Measurements from ENCODE around the gene CHAT. TPM values are rescaled to one million over a fixed set of nuclear protein-coding genes. Genes with fewer than 3 reads are reported as not detected.

The CHAT gene
- total and polyA plus RNA-seq, 12 donors, result not detected

DNA sequence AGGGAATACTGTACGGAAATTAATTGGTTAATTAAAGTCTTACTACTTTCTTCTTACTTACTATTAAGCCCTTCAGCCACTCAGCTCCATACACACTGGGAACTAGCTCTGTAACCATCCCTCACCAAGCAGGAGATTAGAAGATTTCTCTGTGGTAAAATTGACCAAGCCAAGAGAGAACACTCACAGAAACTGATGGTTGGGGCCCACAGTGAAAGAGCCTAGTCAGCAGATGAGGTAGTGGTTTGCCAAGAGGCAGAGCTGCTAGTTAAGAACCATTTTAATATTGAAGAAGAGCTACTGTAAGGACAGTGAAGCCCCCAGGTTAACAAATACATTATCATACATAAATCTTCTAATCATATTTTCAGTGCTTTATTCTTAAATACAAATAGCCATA, 43.8 kb downstream of the CHAT start:
- DNase-seq (no peak), ATAC-seq (no peak)
- no peaks in the 10 kb centered on the region for H3K36me3 ChIP-seq
- H3K4me3 ChIP-seq, result no peak overlapping the region
- H3K27me3 ChIP-seq, result peaks cover 0 to 28% (median 6%) of the 10 kb centered on the region in 7 donors
- no peak overlapping the region for H3K27ac ChIP-seq
- no peaks in the 10 kb centered on the region for H3K4me1 ChIP-seq
- 74 to 88% methylated on average over 1 of the region's 1 CpG for WGBS, 2 donors
- H3K9me3 ChIP-seq, result peaks cover 0 to 27% (median 5%) of the 10 kb centered on the region in 11 donors
- intact Hi-C loops (cut with DNase I), result no loop called here
- no peak for TF ChIP-seq CTCF (IDR thresholded peaks at IDR 0.05)

GRCh38 chr10:49661140-49661856, 47.5 kb downstream of the CHAT start:
- Histone ChIP-seq H3K4me1 (no peaks in the 10 kb centered on the region), H3K27me3 (peaks cover 0 to 8% (median 0%) of the 10 kb centered on the region in 7 donors), H3K9me3 (peaks cover 0 to 27% (median 5%) of the 10 kb centered on the region in 11 donors), H3K4me3 (no peak overlapping the region), H3K27ac (no peak overlapping the region), H3K36me3 (no peaks in the 10 kb centered on the region)
- no peak for TF ChIP-seq CTCF (IDR thresholded peaks at IDR 0.05)
- no peak for DNase-seq
- WGBS, 2 donors, result 51 to 53% methylated on average over 8 of the region's 8 CpGs
- intact Hi-C loops (cut with DNase I), result no loop called here
- no peak for ATAC-seq

GRCh38 chr10:49662169-49662830, 48.5 kb downstream of the CHAT start:
- H3K27ac ChIP-seq, result no peak overlapping the region
- H3K4me1 ChIP-seq, result no peaks in the 10 kb centered on the region
- DNase-seq (no peak), ATAC-seq (no peak)
- intact Hi-C loops (cut with DNase I), result no loop called here
- 85 to 86% methylated on average over 15 of the region's 15 CpGs for WGBS, 2 donors
- peaks cover 0 to 4% (median 0%) of the 10 kb centered on the region in 7 donors for H3K27me3 ChIP-seq
- no peaks in the 10 kb centered on the region for H3K36me3 ChIP-seq
- H3K9me3 ChIP-seq, result peaks cover 0 to 27% (median 5%) of the 10 kb centered on the region in 11 donors
- TF ChIP-seq CTCF (IDR thresholded peaks at IDR 0.05), result no peak
- H3K4me3 ChIP-seq, result no peak overlapping the region

GRCh38 chr10:49663596-49663995, 49.8 kb downstream of the CHAT start:
- ATAC-seq, result no peak
- DNase-seq, result no peak
- TF ChIP-seq CTCF (IDR thresholded peaks at IDR 0.05), result no peak
- H3K9me3 ChIP-seq, result peaks cover 0 to 23% (median 5%) of the 10 kb centered on the region in 11 donors
- no peaks in the 10 kb centered on the region for H3K36me3 ChIP-seq
- intact Hi-C loops (cut with DNase I), result no loop called here
- H3K4me1 ChIP-seq, result no peaks in the 10 kb centered on the region
- H3K27me3 ChIP-seq, result peaks cover 0 to 10% (median 0%) of the 10 kb centered on the region in 7 donors
- no peak overlapping the region for H3K4me3 ChIP-seq
- no peak overlapping the region for H3K27ac ChIP-seq
- WGBS, 2 donors, result 76 to 83% methylated on average over 6 of the region's 6 CpGs
